Measurements from ENCODE around the gene GREM1.

GREM1 gene

DNA sequence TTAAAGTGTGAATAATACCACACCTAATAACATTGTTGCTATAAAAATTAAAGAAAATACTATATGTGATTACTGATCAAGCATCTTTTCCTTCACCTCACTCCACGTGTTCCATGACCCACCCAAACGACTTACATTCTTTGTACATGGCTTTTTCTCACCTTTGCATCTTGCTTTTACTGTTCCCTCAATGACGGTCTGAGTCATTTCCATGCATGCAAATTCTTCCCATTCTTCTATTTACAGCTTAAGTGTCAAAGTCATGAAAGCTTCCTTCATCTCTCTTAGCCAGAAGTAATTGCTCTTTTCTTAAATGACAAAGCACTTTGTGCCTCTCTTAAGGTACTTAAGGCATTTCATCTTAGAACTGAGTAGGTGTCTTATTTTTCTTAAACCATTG lies 64.0 kb downstream of the GREM1 start:
- H4K20me1 ChIP-seq (ENCODE audit: insufficient read depth, low read length, poor library complexity, severe bottlenecking): no peaks in the 10 kb centered on the region
- no peaks in the 10 kb centered on the region for H3K79me2 ChIP-seq (ENCODE audit: insufficient read depth, low read length)
- H3F3A ChIP-seq (ENCODE audit: low read depth): no peaks in the 10 kb centered on the region
- H3K9ac ChIP-seq (ENCODE audit: low read depth, low read length, poor library complexity, severe bottlenecking): no peak overlapping the region
- H3K4me1 ChIP-seq (ENCODE audit: insufficient read depth, low read length, poor library complexity, severe bottlenecking): no peaks in the 10 kb centered on the region
- no peaks in the 10 kb centered on the region for H3K27me3 ChIP-seq (ENCODE audit: insufficient read depth, low read length, poor library complexity, severe bottlenecking)
- no peak for TF ChIP-seq EZH2phosphoT487 (IDR thresholded peaks at IDR 0.05; ENCODE audit: borderline replicate concordance)
- TF ChIP-seq, protein P1, sequence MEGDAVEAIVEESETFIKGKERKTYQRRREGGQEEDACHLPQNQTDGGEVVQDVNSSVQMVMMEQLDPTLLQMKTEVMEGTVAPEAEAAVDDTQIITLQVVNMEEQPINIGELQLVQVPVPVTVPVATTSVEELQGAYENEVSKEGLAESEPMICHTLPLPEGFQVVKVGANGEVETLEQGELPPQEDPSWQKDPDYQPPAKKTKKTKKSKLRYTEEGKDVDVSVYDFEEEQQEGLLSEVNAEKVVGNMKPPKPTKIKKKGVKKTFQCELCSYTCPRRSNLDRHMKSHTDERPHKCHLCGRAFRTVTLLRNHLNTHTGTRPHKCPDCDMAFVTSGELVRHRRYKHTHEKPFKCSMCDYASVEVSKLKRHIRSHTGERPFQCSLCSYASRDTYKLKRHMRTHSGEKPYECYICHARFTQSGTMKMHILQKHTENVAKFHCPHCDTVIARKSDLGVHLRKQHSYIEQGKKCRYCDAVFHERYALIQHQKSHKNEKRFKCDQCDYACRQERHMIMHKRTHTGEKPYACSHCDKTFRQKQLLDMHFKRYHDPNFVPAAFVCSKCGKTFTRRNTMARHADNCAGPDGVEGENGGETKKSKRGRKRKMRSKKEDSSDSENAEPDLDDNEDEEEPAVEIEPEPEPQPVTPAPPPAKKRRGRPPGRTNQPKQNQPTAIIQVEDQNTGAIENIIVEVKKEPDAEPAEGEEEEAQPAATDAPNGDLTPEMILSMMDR (conservative IDR thresholded peaks at IDR 0.05; ENCODE audit: low read length): no peak
- peaks cover 8% of the 10 kb centered on the region; the same call in 1 of the 2 replicates for H3K9me3 ChIP-seq (ENCODE audit: insufficient read depth, low read depth, low read length)
- no peaks in the 10 kb centered on the region for H3K9me2 ChIP-seq (replicated peaks; ENCODE audit: low read depth, low read length)
- H3K4me3 ChIP-seq (ENCODE audit: low read length, poor library complexity, severe bottlenecking): no peak overlapping the region
- no peak overlapping the region for H3K4me2 ChIP-seq (ENCODE audit: low read depth, low read length, poor library complexity, severe bottlenecking)
- no peaks in the 10 kb centered on the region for H3K36me3 ChIP-seq (ENCODE audit: insufficient read depth, low read length)
- no peak overlapping the region for H2AFZ ChIP-seq (ENCODE audit: low read length)

DNA sequence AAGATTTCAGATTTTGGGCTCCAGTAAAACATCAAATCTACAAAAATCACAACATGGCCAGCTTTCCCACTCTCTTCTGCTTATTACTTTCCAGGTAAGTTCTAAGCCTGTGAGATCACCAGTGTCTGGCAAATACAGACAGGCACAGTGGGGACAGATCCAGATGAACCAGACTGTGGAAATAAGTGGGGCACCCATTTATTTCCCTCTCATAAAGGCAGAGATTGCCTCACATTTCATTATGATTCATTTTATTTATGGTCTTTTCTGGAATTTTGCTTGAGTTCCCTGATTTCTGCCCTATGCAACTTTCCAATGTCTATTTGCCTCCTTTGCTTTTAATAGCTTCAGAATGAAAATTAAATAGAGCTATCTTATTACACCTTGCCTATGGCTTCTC lies 66.8 kb downstream of the GREM1 start:
- H3K27me3 ChIP-seq (ENCODE audit: insufficient read depth, low read length, poor library complexity, severe bottlenecking): no peaks in the 10 kb centered on the region
- no peaks in the 10 kb centered on the region for H3K9me2 ChIP-seq (replicated peaks; ENCODE audit: low read depth, low read length)
- no peaks in the 10 kb centered on the region for H3K4me1 ChIP-seq (ENCODE audit: insufficient read depth, low read length, poor library complexity, severe bottlenecking)
- no peaks in the 10 kb centered on the region for H3K79me2 ChIP-seq (ENCODE audit: insufficient read depth, low read length)
- no peaks in the 10 kb centered on the region for H3K36me3 ChIP-seq (ENCODE audit: insufficient read depth, low read length)
- H4K20me1 ChIP-seq (ENCODE audit: insufficient read depth, low read length, poor library complexity, severe bottlenecking): no peaks in the 10 kb centered on the region
- no peaks in the 10 kb centered on the region for H3F3A ChIP-seq (ENCODE audit: low read depth)
- H3K4me3 ChIP-seq (ENCODE audit: low read length, poor library complexity, severe bottlenecking): no peak overlapping the region
- no peaks in the 10 kb centered on the region for H3K9me3 ChIP-seq (ENCODE audit: insufficient read depth, low read depth, low read length)
- no peak overlapping the region for H3K9ac ChIP-seq (ENCODE audit: low read depth, low read length, poor library complexity, severe bottlenecking)
- no peak overlapping the region for H2AFZ ChIP-seq (ENCODE audit: low read length)
- no peak overlapping the region for H3K4me2 ChIP-seq (ENCODE audit: low read depth, low read length, poor library complexity, severe bottlenecking)
- TF ChIP-seq, protein P1 (conservative IDR thresholded peaks at IDR 0.05; ENCODE audit: low read length): no peak
- no peak for TF ChIP-seq EZH2phosphoT487 (IDR thresholded peaks at IDR 0.05; ENCODE audit: borderline replicate concordance)

DNA sequence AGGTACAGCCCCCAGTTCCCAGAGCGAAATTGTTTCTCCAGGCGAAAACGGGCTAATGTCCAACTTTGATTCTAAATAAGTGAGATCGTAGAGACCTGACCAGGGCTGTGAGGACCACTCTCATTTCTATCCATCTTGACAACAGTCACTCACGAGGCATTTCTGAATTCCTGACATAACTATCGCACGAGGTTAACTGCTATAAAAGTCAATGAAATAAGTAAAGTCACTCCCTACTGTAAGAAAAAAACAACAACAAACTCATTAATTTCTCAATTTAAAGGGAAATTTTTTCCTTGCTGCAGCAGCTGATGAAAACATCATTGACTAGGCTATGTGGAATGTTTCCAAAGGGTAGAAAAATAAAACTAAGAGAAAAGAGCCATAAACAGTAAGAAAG lies 69.1 kb downstream of the GREM1 start:
- no peaks in the 10 kb centered on the region for H3K79me2 ChIP-seq (ENCODE audit: insufficient read depth, low read length)
- TF ChIP-seq, protein P1 (conservative IDR thresholded peaks at IDR 0.05; ENCODE audit: low read length): no peak
- TF ChIP-seq EZH2phosphoT487 (IDR thresholded peaks at IDR 0.05; ENCODE audit: borderline replicate concordance): no peak
- no peaks in the 10 kb centered on the region for H3K4me1 ChIP-seq (ENCODE audit: insufficient read depth, low read length, poor library complexity, severe bottlenecking)
- no peaks in the 10 kb centered on the region for H3K36me3 ChIP-seq (ENCODE audit: insufficient read depth, low read length)
- peaks cover 5% of the 10 kb centered on the region for H3K27me3 ChIP-seq (ENCODE audit: insufficient read depth, low read length, poor library complexity, severe bottlenecking)
- no peaks in the 10 kb centered on the region for H3K9me3 ChIP-seq (ENCODE audit: insufficient read depth, low read depth, low read length)
- H3K9ac ChIP-seq (ENCODE audit: low read depth, low read length, poor library complexity, severe bottlenecking): no peak overlapping the region
- H3F3A ChIP-seq (ENCODE audit: low read depth): no peaks in the 10 kb centered on the region
- H3K4me2 ChIP-seq (ENCODE audit: low read depth, low read length, poor library complexity, severe bottlenecking): no peak overlapping the region
- H3K9me2 ChIP-seq (replicated peaks; ENCODE audit: low read depth, low read length): no peaks in the 10 kb centered on the region
- H4K20me1 ChIP-seq (ENCODE audit: insufficient read depth, low read length, poor library complexity, severe bottlenecking): no peaks in the 10 kb centered on the region
- H2AFZ ChIP-seq (ENCODE audit: low read length): no peak overlapping the region
- H3K4me3 ChIP-seq (ENCODE audit: low read length, poor library complexity, severe bottlenecking): no peak overlapping the region

Measured in Loucy (cell line).